Embryonic facial prominence (tissue), 1 donor: ENCODE measurements around the gene CPXM1.

ENCODE experiments used
- DNase-seq: peaks from one replicate; pipeline ENCODE4 v3.0.0-alpha.2; 2016; ENCODE audit errors: extremely low spot score

CPXM1 gene

GRCh38 chr20:2763186-2763585, 37.2 kb downstream of the CPXM1 start:
- DNase-seq, result no peak

GRCh38 chr20:2762578-2763131, 37.8 kb downstream of the CPXM1 start:
- no peak for DNase-seq

- DNase-seq, result no peak
These were observed 38.5 kb downstream of the CPXM1 start for GRCh38 chr20:2761885-2762284.

GRCh38 chr20:2760952-2761305, 39.5 kb downstream of the CPXM1 start:
- DNase-seq, result no peak

GRCh38 chr20:2760297-2760951, 40.0 kb downstream of the CPXM1 start:
- DNase-seq, result no peak

- DNase-seq, result no peak
These were observed 40.7 kb downstream of the CPXM1 start for GRCh38 chr20:2759603-2760296.

GRCh38 chr20:2759143-2759542, 41.3 kb downstream of the CPXM1 start:
- DNase-seq, result no peak

- no peak for DNase-seq
These were observed 42.5 kb downstream of the CPXM1 start for GRCh38 chr20:2757969-2758368.

- no peak for DNase-seq
These were observed 43.4 kb downstream of the CPXM1 start for GRCh38 chr20:2757001-2757400.

- DNase-seq, result no peak
These were observed 44.3 kb downstream of the CPXM1 start for GRCh38 chr20:2756056-2756611.

GRCh38 chr20:2755451-2756055, 44.9 kb downstream of the CPXM1 start:
- no peak for DNase-seq

GRCh38 chr20:2754424-2754823, 46.0 kb downstream of the CPXM1 start:
- DNase-seq, result no peak

GRCh38 chr20:2753461-2754040, 46.9 kb downstream of the CPXM1 start:
- no peak for DNase-seq

- DNase-seq, result no peak
These were observed 47.6 kb downstream of the CPXM1 start for GRCh38 chr20:2752567-2753460.

- no peak for DNase-seq
These were observed 48.4 kb downstream of the CPXM1 start for GRCh38 chr20:2751878-2752566.

- no peak for DNase-seq
These were observed 49.0 kb downstream of the CPXM1 start for GRCh38 chr20:2751347-2751877.

- DNase-seq, result no peak
These were observed 49.8 kb downstream of the CPXM1 start for GRCh38 chr20:2750491-2751251.

GRCh38 chr20:2749951-2750490, 50.4 kb downstream of the CPXM1 start:
- DNase-seq, result no peak

GRCh38 chr20:2749343-2749950, 51.0 kb downstream of the CPXM1 start:
- no peak for DNase-seq
